CMK (cell line): ENCODE results near the gene IQSEC3.

Source experiments
- DNase-seq: peaks from one replicate; pipeline ENCODE4 v3.0.0-alpha.2; 2010; ENCODE audit warnings: low read depth

Gene IQSEC3

DNA sequence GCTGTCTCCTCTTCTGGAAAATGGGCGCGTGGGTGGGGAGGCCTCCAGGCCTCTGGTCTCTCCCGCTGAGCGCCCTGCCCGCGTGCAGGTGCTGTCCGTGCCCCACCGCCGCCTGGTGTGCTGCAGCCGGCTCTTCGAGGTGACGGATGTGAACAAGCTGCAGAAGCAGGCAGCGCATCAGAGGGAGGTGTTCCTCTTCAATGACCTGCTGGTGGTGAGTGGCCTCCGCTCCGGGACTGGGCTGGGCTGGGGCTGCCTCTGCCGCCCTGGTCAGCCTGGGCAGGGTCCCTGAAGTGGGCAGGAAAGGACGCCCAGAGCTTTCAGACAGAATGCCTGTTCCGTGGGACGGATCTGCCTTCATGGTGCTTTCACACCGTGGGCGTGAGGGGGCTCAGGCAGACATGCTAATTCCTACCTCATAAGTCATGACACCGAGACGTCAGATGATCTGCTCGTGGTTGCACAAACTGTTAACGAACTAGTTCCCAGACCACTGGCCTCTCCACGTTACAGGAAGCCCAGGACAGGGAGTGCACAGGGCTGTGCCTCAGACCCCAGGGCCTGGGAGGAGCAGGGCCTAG is 96.9 kb downstream of the IQSEC3 start:
- DNase-seq, result no peak

DNA sequence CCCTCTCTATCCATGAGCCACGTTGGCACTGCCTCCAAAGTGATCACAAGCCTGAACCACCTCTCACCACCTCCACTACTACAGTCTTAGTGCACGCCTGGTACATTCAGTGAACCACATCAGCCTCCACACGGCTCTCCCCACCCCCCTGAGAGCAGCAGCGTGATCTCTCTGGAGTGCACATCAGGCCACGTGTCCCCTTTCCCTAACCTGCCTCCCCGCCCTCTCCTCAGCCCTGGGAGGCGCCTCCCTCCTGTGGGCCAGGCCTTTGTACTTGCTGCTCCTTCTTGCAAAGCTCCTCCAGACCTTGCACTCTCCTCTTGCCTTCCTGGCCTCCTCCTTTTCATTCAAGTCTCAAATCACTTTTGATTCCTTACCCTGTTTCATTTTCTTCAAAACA is 97.6 kb downstream of the IQSEC3 start:
- no peak for DNase-seq

DNA sequence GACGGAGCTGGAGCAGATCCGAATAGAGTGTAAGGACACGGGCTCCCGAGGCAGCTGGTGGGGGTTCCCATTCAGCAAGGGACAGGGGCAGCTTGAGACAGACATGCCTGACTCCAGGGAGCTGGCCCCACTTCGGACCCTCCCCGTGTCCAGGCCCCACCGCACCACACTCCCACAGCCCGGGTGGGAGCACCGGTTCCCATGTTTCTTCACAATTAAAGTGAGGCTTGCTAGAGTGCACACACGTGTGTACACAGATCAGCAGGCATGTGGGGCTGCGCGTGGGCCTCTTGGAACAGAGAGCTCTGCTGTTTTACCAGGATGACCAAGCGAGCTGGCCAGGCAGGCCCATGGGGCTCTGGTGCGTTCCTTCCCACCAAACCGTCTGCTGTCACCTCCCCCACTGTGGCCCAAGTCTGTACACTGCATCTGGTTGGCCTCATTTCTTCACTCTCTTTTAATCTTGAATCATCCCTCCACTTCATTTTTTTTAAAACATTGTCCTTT is 99.3 kb downstream of the IQSEC3 start:
- no peak for DNase-seq

DNA sequence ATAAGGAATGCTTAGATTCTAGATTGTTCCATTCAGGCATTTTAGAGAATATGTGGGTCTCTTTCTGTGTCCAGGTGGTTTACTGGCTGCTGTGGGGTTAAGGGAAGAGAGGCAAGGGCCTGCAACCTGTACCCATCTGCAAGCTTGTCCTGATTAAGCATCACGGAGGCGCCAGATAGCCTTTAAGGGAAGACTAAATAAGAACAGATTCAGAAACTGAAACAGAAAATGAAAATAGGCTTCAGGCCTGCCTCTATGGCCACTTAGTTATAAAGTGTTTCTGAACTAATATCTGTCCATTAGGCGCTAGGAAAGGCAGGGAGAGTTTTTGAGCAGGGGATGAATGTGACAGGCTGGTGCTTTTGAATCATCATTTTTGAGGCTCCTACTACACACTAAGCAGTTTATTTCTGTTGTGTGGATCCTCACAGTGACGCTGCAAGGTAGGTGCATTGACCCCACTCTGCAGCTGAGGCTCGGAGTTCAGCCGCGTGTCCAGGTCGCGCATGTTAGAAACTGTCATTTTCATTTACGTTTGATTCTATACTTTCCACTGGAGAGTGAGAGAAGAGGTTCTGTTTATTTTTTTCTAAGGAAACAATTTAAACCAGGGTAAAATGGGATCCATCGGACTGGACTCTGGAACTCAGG is 100.0 kb downstream of the IQSEC3 start:
- no peak for DNase-seq

DNA sequence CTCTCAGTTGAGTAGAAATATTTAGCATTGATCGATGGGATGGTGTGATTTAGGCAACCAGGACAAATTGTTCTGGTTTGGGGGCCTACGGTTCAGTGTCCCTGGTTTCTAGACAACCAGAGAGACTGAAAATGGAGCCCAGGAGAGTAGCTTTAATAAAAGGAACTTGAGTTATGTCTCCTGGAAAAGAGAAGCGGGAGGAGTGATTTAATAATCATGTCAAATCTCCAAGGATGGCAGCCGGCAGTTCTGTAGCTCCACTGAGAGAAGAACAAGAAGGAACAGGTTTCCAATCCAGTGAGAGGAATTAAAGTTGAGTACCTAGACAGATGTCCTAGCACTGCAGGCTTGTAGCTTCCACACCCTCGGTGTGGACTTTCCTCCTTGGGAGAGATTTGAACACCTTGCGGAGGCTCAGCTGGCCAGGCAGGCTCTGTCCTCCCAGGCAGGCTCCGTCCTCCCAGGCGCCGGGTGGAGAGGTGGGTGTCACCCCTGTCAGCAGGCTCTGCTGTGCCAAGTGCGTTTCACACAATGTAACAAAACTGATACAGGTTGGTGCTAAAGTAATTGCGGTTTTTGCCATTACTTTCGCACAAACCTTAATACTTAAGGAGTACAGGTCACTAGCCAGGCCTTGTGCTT is 101.5 kb downstream of the IQSEC3 start:
- DNase-seq, result no peak

DNA sequence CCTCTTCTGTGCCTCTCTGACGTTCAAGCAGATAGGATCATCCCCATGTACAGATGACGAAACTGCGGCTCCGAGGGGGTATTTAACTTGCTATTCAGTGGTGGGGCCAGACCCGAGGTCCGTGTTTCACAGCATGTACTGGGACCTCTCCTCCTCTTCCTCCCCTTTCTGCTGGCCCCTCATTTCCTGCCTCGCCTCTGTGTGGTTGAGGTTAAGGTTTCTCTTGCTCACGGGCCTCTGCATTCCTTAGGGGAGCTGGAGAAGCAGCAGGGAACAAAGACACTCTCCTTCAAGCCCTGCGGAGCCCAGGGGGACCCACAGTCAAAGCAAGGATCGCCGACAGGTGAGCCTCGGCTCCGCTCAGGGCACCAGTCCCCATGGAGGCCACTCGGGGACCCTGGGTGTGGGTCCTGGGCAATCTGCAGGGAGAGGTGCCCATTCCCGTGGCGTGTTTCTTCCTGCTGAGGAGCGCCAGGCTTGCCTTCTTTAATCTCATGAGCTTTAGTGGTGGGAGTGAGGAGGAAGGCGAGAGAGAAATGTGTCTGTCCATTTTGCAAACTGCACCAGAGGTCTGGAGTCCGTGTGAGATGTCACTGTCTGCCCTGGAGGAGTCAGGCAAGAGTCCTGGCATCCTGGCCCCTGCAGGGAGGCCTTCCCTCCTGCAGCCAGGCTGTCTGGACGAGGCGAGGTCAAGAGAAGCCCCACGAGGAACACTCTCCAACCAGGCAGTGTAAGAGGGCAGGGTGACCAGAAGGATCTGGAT is 102.4 kb downstream of the IQSEC3 start:
- DNase-seq, result no peak

DNA sequence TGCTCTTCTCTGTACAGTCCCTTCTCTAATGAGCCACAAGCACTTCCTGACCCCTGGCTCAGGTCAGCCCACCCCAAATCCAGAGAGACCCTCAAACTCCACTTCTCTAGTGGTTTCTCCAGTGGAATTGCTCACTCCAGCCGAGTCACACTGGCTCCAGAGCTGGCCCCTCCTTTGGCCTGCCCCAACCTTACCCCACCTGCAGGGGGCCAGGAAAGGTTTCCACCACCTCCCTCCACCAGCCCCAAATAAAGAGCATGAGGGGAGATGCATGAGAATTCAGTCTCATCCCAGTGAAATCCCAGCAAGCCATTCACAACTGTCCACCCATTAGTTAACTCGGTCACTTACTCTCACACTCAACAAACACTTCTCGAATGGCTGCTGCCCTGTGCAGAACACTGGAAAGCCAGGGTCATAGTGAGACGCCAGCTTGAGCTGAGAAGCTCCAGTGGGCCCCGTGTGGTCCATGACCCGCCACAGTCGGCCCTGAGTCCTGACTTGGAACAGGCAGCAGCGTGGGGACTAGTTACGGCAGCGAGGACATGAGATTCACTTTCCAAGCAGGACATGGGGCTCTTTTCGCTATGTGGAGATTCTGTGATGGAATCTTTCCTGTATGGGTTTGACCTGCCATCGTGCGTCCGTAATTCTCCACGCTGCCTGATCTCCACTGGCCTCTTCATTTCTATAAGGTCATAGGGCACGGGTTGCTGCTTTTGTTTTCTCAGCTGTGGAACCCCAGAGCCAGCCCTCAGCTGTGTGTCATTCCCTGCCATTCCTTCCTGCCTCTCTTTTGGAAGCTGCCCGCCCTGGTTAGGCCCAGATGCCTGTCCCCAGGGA is 103.2 kb downstream of the IQSEC3 start:
- no peak for DNase-seq

DNA sequence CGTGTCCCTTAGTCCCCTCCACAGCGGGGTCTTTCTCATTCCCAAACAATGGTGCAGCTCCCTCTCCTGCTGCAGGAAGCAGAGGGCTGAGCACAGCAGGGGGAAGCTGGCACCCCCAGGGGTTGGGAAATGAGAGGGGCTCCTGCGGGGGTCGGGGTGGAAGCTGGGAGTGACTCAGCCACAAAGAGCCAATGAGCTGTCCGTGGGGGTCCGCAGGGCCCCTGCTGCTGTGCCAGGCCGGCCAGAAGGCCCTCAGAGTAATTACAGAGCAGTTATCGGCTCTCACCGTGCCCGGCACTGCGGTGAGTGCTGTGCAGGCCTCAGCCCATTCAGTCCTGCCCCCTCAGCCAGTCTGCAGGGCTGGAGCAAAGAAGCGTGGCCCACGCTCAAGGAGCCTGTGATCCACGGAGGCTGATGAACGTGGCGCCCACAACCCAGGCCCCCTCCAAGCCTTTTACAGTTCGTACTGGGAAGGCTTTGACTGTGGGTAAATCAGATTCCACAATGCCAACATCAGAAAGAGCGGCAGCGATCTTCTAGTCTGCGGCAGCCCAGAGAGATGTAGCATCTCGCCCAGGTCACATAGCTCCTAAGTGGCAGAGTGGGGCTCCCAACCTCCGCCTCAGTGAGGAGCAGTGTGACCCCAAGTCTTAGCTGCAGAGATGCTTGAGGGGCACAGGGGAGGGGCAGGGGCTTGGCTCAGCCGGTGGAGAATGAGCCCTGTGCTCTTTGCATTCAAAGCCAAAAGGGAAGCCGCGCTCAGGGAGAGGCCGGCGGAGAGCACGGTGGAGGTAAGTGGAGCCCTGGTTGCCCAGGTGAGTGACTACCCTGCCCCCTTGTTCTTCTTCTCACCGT is 104.0 kb downstream of the IQSEC3 start:
- DNase-seq, result no peak

DNA sequence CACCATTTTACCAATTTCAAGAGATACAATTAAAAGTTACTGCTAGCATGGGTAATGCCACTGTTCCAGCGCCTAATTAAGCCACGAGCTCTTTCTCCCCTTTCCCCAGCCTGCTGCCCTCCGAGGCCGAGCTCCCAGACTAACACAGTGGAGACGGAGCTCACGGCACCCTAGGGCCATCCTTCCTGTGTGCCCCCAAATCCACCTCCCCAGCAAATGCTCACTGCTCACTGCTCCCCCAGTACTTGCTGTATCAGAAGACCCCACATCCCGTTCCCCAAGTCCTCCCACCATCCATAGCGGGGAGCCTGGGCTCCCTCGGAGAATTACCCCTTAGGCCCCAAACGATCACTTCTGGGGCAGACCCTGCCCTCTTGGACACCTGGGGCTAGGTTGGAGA is 104.7 kb downstream of the IQSEC3 start:
- no peak for DNase-seq

DNA sequence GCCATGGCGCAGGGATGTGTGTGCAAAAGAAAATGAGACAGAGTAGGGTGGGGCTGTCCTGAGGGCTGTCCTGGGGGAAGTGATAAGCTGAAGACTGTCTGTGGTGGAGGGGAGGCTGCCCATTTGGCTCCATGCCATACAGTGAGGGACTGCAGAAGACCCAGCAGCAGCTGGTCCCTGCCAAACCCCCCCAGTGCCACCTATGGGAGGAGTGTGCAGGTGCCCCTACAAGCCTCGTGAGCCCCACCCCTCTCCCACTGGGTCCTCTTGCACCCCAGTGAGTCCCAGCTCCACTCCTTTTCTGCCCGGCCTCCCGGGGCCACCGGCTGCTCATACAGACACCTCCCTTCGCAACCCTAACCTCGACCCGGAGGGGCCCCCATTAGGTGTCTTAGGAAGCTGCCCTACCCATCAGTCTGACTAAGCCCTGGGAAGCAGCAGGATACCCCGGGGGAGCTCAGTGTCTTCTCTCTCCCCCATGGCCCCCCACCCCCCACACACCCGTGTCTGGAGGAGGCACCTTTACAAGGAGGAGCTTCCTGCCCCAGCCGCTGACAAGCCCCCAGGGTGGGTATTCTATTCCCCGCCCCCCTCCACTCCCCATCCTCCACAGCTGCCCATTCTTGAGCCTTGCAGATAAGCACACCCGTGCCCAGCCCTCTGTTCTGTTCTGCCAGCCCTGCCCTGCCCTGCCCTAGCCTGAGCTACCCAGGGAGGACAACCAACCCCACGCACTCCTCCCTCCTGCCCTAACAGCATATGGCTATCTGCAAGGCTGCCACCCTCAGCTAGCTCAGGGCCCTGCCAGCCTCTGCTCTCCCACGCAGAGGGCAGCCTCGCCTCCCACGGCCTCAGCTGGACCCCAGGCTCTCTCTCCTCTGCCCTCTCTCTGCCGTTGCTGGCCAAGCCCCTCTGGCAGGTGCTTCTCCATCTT is 105.4 kb downstream of the IQSEC3 start:
- DNase-seq, result peak; percentile 82

DNA sequence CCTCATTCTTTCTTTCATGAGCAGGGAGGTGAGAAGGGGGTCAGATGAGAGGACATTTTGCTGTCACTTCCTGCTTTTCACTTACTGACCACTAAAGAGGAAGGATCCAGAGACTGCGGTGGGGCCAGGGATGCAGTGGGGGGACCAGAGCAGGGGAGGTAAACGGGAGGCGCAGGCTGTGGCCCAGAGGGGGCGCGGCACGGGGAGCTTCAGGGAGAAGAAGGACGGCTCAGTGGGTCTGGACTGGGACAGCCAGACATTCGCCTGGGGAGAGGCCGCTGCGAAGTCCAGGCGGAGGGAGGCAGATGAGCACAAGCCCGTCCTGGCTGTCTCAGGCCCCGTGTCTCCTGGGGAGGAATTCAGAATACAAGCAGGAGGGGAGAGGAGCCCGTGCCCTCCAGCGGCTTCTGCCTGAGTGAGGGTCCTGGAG is 106.2 kb downstream of the IQSEC3 start:
- DNase-seq, result peak; percentile 63

DNA sequence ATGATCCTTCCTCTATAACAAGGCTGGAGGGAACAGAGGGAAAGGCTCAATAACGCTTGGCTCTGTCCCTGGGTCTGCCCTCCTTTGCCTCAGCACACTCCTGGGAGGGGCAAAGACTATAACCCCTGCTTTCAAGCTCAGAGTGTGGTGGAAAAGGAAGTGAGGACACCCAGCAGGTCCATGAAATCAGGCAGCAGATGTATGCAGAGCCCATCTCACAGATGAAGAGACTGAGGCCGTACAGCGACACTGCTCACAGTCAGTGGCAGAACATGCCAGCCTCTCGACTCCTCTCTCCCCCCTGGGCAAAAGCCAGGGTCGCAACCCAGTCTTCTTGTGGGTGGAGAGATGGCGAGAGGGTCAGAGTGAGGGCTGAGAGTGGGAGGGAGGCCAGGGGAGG is 107.6 kb downstream of the IQSEC3 start:
- no peak for DNase-seq

DNA sequence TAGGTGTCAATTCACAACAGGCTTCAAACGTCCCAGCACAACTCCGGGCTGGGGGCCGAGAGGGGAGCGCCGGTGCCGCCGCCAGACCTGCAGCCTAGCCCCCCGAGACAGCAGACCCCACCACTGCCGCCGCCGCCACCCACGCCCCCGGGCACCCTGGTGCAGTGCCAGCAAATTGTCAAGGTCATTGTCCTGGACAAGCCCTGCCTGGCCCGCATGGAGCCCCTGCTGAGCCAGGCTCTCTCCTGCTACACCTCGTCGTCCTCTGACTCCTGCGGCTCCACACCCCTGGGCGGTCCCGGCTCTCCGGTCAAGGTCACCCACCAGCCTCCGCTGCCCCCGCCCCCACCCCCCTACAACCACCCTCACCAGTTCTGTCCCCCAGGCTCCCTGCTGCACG is 108.0 kb downstream of the IQSEC3 start:
- DNase-seq, result no peak

DNA sequence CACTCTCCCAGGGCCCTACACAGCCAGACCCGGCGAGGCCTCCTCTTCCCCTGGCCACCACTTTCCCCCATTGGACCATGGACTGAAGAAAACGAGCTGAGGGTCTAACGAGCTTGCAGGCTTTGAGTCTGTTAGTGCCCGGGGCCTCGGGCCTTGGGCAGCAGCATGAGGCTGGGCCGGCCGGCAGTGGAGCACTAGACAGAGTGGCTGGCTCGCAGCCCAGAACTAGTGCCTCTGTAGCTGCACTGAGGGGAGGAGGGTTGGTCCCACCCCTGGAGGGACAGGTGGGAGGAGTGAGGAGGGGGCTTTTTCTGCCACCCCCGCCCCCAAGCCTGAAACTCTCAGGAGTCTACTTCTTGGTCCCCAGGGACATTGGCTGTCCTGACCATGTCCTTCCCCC is 108.7 kb downstream of the IQSEC3 start:
- no peak for DNase-seq

DNA sequence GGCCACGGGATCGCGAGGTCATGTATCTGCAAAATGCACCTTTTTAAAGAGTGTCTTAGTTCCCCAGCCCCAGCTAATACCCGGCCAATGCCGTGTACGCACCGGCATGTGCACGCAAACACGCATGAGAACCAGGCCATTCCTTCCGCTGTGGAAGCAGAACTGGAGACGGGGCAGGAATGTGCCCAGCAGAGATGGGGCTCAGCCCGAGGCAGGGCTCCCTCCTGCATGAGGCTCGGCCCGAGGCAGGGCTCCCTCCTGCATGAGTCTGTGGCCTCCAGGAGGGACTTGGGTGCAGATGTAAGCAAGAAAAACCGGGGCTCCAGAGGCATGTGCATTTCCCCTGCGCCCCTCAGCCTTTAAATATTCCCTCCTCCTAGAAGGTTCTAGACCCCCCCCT is 109.2 kb downstream of the IQSEC3 start:
- no peak for DNase-seq

DNA sequence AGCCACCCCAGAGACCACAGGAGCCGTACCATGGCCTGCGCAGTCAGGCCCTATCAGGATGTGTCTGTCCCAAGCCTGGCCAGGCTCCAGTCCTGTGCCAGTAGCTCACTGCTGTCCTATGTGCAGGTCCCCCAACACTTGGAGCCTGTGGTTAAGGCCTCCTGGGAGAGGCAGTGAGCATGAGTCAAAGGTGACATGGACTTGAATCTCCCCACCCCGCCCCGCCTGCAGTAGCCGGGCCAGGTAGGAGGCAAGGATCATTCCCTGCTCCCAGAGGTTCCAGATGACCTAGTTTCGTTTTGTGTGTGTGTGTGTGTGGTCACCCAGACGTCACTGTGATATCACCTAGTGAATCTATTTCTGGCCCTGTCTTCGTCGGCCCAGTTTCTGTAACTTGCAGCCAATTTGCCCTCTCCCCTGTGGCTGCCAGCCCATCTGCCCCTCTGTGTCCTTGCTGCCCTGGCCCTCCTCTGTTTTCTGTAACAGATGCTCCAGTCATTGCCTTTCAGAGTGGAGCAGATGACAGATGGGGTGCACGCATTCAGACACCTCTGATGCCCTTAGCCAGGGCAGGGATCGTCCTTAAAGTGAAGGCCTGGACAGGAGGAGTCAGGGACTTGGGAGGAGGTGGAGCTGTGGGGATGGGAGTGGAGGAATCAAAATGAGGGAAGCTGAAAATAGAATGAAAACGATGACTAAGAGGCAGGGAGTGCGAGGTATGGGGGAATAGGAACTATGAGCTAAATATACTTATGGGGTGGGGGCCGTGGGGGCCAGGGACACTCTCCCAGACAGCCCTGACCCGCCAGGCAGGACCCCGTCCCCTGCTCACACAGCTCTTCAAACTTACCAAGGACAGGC is 110.0 kb downstream of the IQSEC3 start:
- no peak for DNase-seq

DNA sequence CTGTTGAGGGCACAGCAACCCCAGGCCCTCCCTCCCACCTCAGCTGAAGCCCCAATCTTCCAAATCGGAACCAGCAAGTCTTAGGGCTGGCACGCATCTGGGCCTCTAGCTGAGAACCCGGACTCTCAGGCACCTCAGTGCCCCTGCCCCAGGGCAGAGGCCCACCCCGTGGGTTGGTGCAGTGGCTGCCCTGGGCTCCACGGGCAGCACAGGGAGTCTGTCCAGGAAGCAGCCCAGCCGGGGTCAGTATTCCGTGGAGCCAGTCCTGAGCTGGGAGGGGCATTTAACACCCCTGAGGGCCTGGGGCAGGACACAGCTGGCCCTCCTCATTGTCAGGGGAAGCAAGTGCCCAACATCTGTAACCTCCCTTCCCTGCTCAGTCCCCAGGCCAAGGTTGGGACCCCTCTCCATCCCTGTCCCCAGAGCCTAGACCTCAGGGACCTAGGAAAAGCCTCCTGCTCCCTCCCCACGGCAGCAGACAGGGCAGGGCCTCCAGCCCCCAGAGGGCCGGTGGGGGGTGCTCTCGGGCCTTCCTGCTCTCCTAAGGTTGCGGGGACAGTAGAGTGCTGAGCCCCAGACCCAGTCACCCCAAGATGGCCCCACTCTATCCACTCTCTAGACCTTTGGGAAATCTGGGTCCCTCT is 110.9 kb downstream of the IQSEC3 start:
- DNase-seq, result no peak
